HepG2 (cell line): ENCODE data around the gene TJP3. TPM values are rescaled to one million over a fixed set of nuclear protein-coding genes. Genes with fewer than 3 reads are reported as not detected.

Experiments used
- ATAC-seq: fragments of 200-7000 bp; cut with Tn5 transposase; 3 replicates; pipeline ENCODE4 v1.9.1; 2020; ENCODE audit warnings: mild to moderate bottlenecking, moderate library complexity
- BruUV-seq: library from RNA; stranded (reverse); fragments of 400-500 nt; replicated peaks from 2 replicates; lab custom pipeline; 2021; lab: Mats Ljungman, UMichigan
- CTCF ChIA-PET: fragments of 300-600 bp; formaldehyde crosslinking; extraction: SDS; loops from one replicate; lab custom pipeline; 2021; ENCODE audit warnings: low total read pairs, inconsistent platforms, low intra/inter-chr PET ratio; lab: Yijun Ruan, JAX
- POLR2A ChIA-PET: fragments of 350-600 bp; sonication (Branson Sonifier 250); formaldehyde crosslinking; loops from one replicate; lab custom pipeline; 2020; ENCODE audit warnings: antibody characterized with exemption, inconsistent platforms; lab: Yijun Ruan, JAX
- DNase-seq: peaks from one replicate; pipeline ENCODE4 v3.0.0-alpha.2; 2015; ENCODE audit warnings: low spot score
- FAIRE-seq: peaks from 3 replicates; lab custom pipeline; 2011; peaks lifted over from hg19 to GRCh38; lab: Jason Lieb, UNC
- H2AFZ ChIP-seq: one replicate; pipeline ENCODE4 v1.6.1; 2011; ENCODE audit warnings: low read length, inconsistent platforms
- H3K27ac ChIP-seq: fragments of 300-600 bp; 3 replicates; pipeline ENCODE4 v1.8.0; 2011; ENCODE audit warnings: mixed run types, mild to moderate bottlenecking, mixed read lengths, low read length, inconsistent platforms; ENCODE audit not compliant: insufficient read depth; ENCODE audit errors: extremely low read length
- H3K27me3 ChIP-seq, 2 experiments: fragments of 200-600 bp in 1 of 2; 2 replicates in 1 of 2; 3 replicates in 1 of 2; pipeline versions ENCODE4 v1.6.0 to v1.8.0; 2011; ENCODE audit warnings: low read length in 2 of 2, mild to moderate bottlenecking in 2 of 2, moderate library complexity in 2 of 2, inconsistent platforms in 1 of 2; ENCODE audit not compliant: insufficient read depth in 2 of 2, control insufficient read depth in 1 of 2
- H3K36me3 ChIP-seq, 2 experiments: fragments of 200-600 bp in 1 of 2; replicated peaks in 1 of 2; 2 replicates in 1 of 2; 3 replicates in 1 of 2; pipeline versions ENCODE4 v1.5.1 to v1.8.0; 2011; ENCODE audit warnings: low read length in 2 of 2, inconsistent platforms in 1 of 2; ENCODE audit not compliant: insufficient read depth in 2 of 2, control insufficient read depth in 1 of 2
- H3K4me1 ChIP-seq: 2 replicates; pipeline ENCODE4 v1.5.1; 2012; ENCODE audit warnings: low read length, inconsistent platforms; ENCODE audit not compliant: insufficient read depth
- H3K4me2 ChIP-seq: 2 replicates; pipeline ENCODE4 v1.6.0; 2011; ENCODE audit warnings: low read depth, low read length, inconsistent platforms
- H3K4me3 ChIP-seq, 3 experiments: fragments of 200-600 bp in 1 of 3; sonication (generic), shearing (Covaris generic) in 1 of 3; replicated peaks in 1 of 3; 2 replicates each; pipeline ENCODE4 v1.5.1; 2011 to 2016; ENCODE audit warnings: low read length in 3 of 3, inconsistent platforms in 2 of 3, low read depth in 2 of 3, mild to moderate bottlenecking in 2 of 3, control low read depth in 1 of 3, mixed read lengths in 1 of 3; ENCODE audit not compliant: insufficient read depth in 1 of 3
- H3K79me2 ChIP-seq: one replicate; pipeline ENCODE4 v1.6.1; 2011; ENCODE audit warnings: low read length, inconsistent platforms; ENCODE audit not compliant: insufficient read depth
- H3K9ac ChIP-seq: 2 replicates; pipeline ENCODE4 v1.6.0; 2011; ENCODE audit warnings: mild to moderate bottlenecking, low read depth, low read length, inconsistent platforms; ENCODE audit not compliant: insufficient read depth
- H3K9me3 ChIP-seq: 2 replicates; pipeline ENCODE4 v1.5.1; 2012; ENCODE audit warnings: mild to moderate bottlenecking, low read length
- H4K20me1 ChIP-seq: 2 replicates; pipeline ENCODE4 v1.6.0; 2011; ENCODE audit warnings: inconsistent platforms, mild to moderate bottlenecking, low read length, moderate library complexity; ENCODE audit not compliant: insufficient read depth
- AGO2 ChIP-seq: fragments of 200-400 bp; formaldehyde crosslinking; optimal IDR thresholded peaks from 2 replicates; pipeline ENCODE3; 2017; ENCODE audit warnings: mild to moderate bottlenecking, low read depth, low read length, moderate library complexity
- ISL2 ChIP-seq: sonication (generic); formaldehyde crosslinking; IDR thresholded peaks from 2 replicates; pipeline ENCODE4 v1.5.0; 2020; ENCODE audit warnings: missing genetic modification reagents
- MYC ChIP-seq: sonication (generic); formaldehyde crosslinking; IDR thresholded peaks from 2 replicates; pipeline ENCODE4 v1.9.0; 2021; ENCODE audit warnings: missing genetic modification reagents, borderline replicate concordance
- PTBP1 ChIP-seq: fragments of 200-400 bp; formaldehyde crosslinking; IDR thresholded peaks from 2 replicates; pipeline ENCODE4 v1.6.1; 2018; ENCODE audit warnings: low read length, low read depth; ENCODE audit not compliant: poor library complexity, severe bottlenecking
- RBFOX2 ChIP-seq: fragments of 200-400 bp; formaldehyde crosslinking; IDR thresholded peaks from 2 replicates; pipeline ENCODE4 v1.6.1; 2017; ENCODE audit warnings: low read depth, mild to moderate bottlenecking, low read length
- ZNF282 ChIP-seq: fragments of 450-650 bp; IDR thresholded peaks from 2 replicates; pipeline ENCODE4 v1.6.1; 2018; ENCODE audit not compliant: partially characterized antibody
- ZNF44 ChIP-seq: sonication (generic); formaldehyde crosslinking; IDR thresholded peaks from 2 replicates; pipeline ENCODE4 v1.5.1; 2020; ENCODE audit warnings: mild to moderate bottlenecking, missing genetic modification reagents
- ZNF839 ChIP-seq: sonication (generic); formaldehyde crosslinking; IDR thresholded peaks from 2 replicates; pipeline ENCODE4 v1.4.0; 2020; ENCODE audit warnings: missing genetic modification reagents, mild to moderate bottlenecking, borderline replicate concordance
- WGBS: methylation state at CpG from one replicate; pipeline ENCODE4 v1.1.6; 2017; ENCODE audit warnings: low lambda C conversion rate; 5-methylcytosine and 5-hydroxymethylcytosine counted together
- in situ Hi-C: cut with HindIII; loops from 2 replicates; pipeline ENCODE4 v1.10.0; 2017; ENCODE audit warnings: low pct_unique_long_range_greater_than_20kb; ENCODE audit not compliant: extremely low pct_ligation_motif_present
- intact Hi-C: fragments of 100-400 bp; cut with micrococcal nuclease; formaldehyde crosslinking; loops from one replicate; pipeline ENCODE4 v1.10.0; 2022; ENCODE audit not compliant: unreplicated experiment
- polyA plus RNA-seq, 8 experiments: library from polyadenylated mRNA; depleted of rRNA in 3 of 8; stranded (reverse) in 7 of 8; unstranded in 1 of 8; fragments of >200 nt; fragmentation: Illumina TruSeq in 4 of 8; extraction: Trizol in 4 of 8; gene quantifications; 2 replicates each; pipeline versions ENCODE4 v1.2.1 to v1.2.3, GENCODE V29; 2011 to 2016; ENCODE audit warnings: low read depth in 4 of 8, missing spikeins in 1 of 8, mixed read lengths in 1 of 8; ENCODE audit not compliant: insufficient read depth in 1 of 8
- total RNA-seq, 5 experiments: library from RNA; depleted of rRNA; stranded (reverse); fragments of >200 nt; fragmentation: Illumina TruSeq; extraction: Trizol; gene quantifications; 2 replicates each; pipeline ENCODE4 v1.2.3, GENCODE V29; 2016; ENCODE audit warnings: low read depth in 1 of 5

TJP3 gene
- total and polyA plus RNA-seq, 2 of the 13 experiments (the other 11 are each of a cell fraction or from before 2014, with no cell fraction given), result 2.3 to 21.5 TPM

- BruUV-seq, result no TSS peak
- CTCF ChIA-PET, result no interaction called here
These were observed 61.3 kb downstream of the TJP3 start for GRCh38 chr19:3769494-3769893.

GRCh38 chr19:3770136-3770999 lies 62.2 kb downstream of the TJP3 start:
- no peaks in the 10 kb centered on the region for H3K4me1 ChIP-seq
- FAIRE-seq, result no peak
- H3K36me3 ChIP-seq, result peaks cover 5 to 15% of the 10 kb centered on the region in 2 experiments; a peak in 2 of 5 replicates
- no peaks in the 10 kb centered on the region for H4K20me1 ChIP-seq
- intact Hi-C loops (no loop called here), in situ Hi-C loops (no loop called here)
- H3K4me2 ChIP-seq, result no peak overlapping the region
- no peaks in the 10 kb centered on the region for H3K9me3 ChIP-seq
- no peak overlapping the region for H3K27ac ChIP-seq
- CTCF ChIA-PET, result no interaction called here
- POLR2A ChIA-PET, result interaction anchor here (3.4 kb wide), 1 partner anchor 8 kb away, joined by 15 read pairs; the partner anchor contains the start of genes APBA3 and MRPL54
- 88% methylated on average over 4 of the region's 53 CpGs for WGBS
- no TSS peak for BruUV-seq
- no peak overlapping the region for H3K4me3 ChIP-seq
- TF ChIP-seq ZNF44 (CRISPR knock-in tag) (no peak), ZNF839 (CRISPR knock-in tag) (no peak), PTBP1 (no peak), RBFOX2 (no peak), MYC (CRISPR knock-in tag) (no peak), ZNF282 (no peak)
- H3K27me3 ChIP-seq, result peaks cover 0 to 11% of the 10 kb centered on the region in 2 experiments; a peak in 2 of 5 replicates
- H3K9ac ChIP-seq, result no peak overlapping the region
- H2AFZ ChIP-seq, result no peak overlapping the region
- peak; percentile 12; the same call in 2 of the 3 replicates for ATAC-seq
- H3K79me2 ChIP-seq, result no peaks in the 10 kb centered on the region
- no peak for DNase-seq

More at GRCh38 chr19:3769494-3769893, 61.3 kb downstream of the TJP3 start:
- Histone ChIP-seq H4K20me1 (no peaks in the 10 kb centered on the region), H3K27ac (no peak overlapping the region), H3K9ac (no peak overlapping the region), H3K27me3 (peaks cover 0 to 7% of the 10 kb centered on the region in 2 experiments; a peak in 1 of 5 replicates), H3K36me3 (peaks cover 9 to 20% of the 10 kb centered on the region in 2 experiments; a peak in 2 of 5 replicates), H3K79me2 (no peaks in the 10 kb centered on the region), H3K4me1 (no peaks in the 10 kb centered on the region), H2AFZ (no peak overlapping the region), H3K4me3 (no peak overlapping the region), H3K9me3 (no peaks in the 10 kb centered on the region), H3K4me2 (no peak overlapping the region)
- WGBS, result 84% methylated on average over 6 of the region's 17 CpGs
- POLR2A ChIA-PET, result no interaction called here
- ATAC-seq (no peak; the same call in 2 of the 3 replicates), DNase-seq (no peak), FAIRE-seq (no peak)
- in situ Hi-C loops (no loop called here), intact Hi-C loops (loop anchor here (10.0 kb wide), 1 partner anchor 65 kb away; the partner anchor contains the start of genes PIP5K1C and TJP3)
- TF ChIP-seq AGO2 (peak; percentile 53), ISL2 (CRISPR knock-in tag) (no peak), RBFOX2 (peak; percentile 29; the same call in 1 of the 2 replicates)
